Activated CD4-positive, alpha-beta T cell treated with anti-CD3 and anti-CD28 coated beads for 36 hours (primary cell): ENCODE measurements around the gene SSH3. TPM values are rescaled to one million over a fixed set of nuclear protein-coding genes. Genes with fewer than 3 reads are reported as not detected.

Experiments
- ATAC-seq: fragments of 200-7000 bp; cut with Tn5 transposase; one replicate; pipeline ENCODE4 v1.10.0; 2021; ENCODE audit warnings: mild to moderate bottlenecking, moderate library complexity
- CTCF ChIA-PET: fragments of 350-600 bp; sonication (Branson Sonifier 250); formaldehyde crosslinking; loops from one replicate; lab custom pipeline; 2021; ENCODE audit warnings: antibody characterized with exemption; lab: Charles Lee
- POLR2A ChIA-PET: fragments of 350-600 bp; sonication (Branson Sonifier 250); formaldehyde crosslinking; loops from one replicate; lab custom pipeline; 2021; ENCODE audit warnings: antibody characterized with exemption, inconsistent platforms; lab: Charles Lee
- DNase-seq: peaks from one replicate; pipeline ENCODE4 v3.0.0-alpha.2; 2020
- H3K27ac Mint-ChIP-seq: one replicate; pipeline ENCODE4 v1.8.0; 2021; ENCODE audit warnings: mixed read lengths
- H3K27me3 Mint-ChIP-seq: one replicate; pipeline ENCODE4 v1.8.0; 2021; ENCODE audit warnings: mixed read lengths
- H3K36me3 Mint-ChIP-seq: one replicate; pipeline ENCODE4 v1.8.0; 2021; ENCODE audit warnings: low read depth, mixed read lengths
- H3K4me1 Mint-ChIP-seq: one replicate; pipeline ENCODE4 v1.8.0; 2021; ENCODE audit warnings: mixed read lengths
- H3K4me3 Mint-ChIP-seq: one replicate; pipeline ENCODE4 v1.8.0; 2021; ENCODE audit warnings: mild to moderate bottlenecking, moderate library complexity, mixed read lengths
- H3K9me3 Mint-ChIP-seq: one replicate; pipeline ENCODE4 v1.8.0; 2021; ENCODE audit warnings: low read depth, mixed read lengths
- intact Hi-C, 2 experiments: fragments of 100-400 bp; cut with DNase I in 1 of 2; cut with micrococcal nuclease in 1 of 2; formaldehyde crosslinking; loops; one replicate each; pipeline versions ENCODE4 v1.14.2 to v1.15.1; 2022 to 2024; cut with DNase I, micrococcal nuclease
- total RNA-seq, 2 experiments: library from RNA; stranded (reverse); gene quantifications; one replicate each; pipeline ENCODE4 v1.2.3, GENCODE V29; 2021

The SSH3 gene
- total RNA-seq, 2 experiments from 2014 or later: 6.0 to 11.1 TPM

DNA sequence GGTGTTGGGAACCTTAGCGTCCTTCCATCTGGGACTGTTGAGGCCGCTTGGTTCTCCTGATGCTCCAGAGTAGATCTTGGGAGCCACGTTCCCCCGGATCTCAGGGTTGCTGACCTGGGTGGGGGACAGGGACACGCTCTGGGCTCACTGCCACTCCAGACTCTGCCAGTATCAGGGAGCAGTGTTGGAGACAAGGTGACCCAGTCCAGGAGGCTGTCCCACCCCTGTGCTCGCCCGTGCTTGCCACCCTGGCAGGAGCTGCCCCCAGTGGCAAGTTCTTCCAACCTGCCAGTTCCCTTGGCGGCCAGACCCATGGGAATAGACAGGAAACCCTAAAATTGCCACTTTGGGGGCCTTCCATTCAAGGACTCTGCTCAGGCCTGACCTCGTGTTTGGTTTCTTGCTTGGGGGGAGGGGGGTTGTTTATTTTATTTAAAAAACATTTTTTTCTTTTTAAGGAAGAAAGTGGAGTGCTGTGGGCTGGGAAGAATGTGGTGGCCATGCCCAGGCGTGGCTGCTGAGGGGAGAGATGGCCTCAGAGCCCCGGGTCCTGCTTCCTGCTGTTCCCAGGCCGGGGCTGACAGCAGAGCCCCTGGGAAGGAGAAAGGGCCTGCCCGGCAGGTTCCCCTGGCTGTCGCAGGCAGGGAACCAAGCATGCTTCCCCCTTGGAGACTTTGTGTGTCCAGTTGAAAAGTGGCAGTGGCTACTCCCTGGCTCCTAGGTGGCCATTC lies 29.9 kb upstream of the SSH3 start:
- Mint-ChIP-seq H3K27ac (peak overlapping the region; percentile 99), H3K4me1 (peaks cover 90% of the 10 kb centered on the region), H3K27me3 (no peaks in the 10 kb centered on the region), H3K9me3 (no peaks in the 10 kb centered on the region), H3K4me3 (peak overlapping the region; percentile 98), H3K36me3 (peaks cover 69% of the 10 kb centered on the region)
- ATAC-seq (no peak), DNase-seq (peak; percentile 18)
- CTCF ChIA-PET: interaction anchor here (0.6 to 2.5 kb wide), 5 partner anchors 9 to 109 kb away, joined by 3 to 10 read pairs (median 5); no protein-coding TSS in a partner anchor
- intact Hi-C loops: loop anchor here in 1 of 2 experiments (5.0 kb wide), 2 partner anchors 129 to 214 kb away; partner anchors contain the start of genes PPP1CA and TBC1D10C
- POLR2A ChIA-PET: no interaction called here

DNA sequence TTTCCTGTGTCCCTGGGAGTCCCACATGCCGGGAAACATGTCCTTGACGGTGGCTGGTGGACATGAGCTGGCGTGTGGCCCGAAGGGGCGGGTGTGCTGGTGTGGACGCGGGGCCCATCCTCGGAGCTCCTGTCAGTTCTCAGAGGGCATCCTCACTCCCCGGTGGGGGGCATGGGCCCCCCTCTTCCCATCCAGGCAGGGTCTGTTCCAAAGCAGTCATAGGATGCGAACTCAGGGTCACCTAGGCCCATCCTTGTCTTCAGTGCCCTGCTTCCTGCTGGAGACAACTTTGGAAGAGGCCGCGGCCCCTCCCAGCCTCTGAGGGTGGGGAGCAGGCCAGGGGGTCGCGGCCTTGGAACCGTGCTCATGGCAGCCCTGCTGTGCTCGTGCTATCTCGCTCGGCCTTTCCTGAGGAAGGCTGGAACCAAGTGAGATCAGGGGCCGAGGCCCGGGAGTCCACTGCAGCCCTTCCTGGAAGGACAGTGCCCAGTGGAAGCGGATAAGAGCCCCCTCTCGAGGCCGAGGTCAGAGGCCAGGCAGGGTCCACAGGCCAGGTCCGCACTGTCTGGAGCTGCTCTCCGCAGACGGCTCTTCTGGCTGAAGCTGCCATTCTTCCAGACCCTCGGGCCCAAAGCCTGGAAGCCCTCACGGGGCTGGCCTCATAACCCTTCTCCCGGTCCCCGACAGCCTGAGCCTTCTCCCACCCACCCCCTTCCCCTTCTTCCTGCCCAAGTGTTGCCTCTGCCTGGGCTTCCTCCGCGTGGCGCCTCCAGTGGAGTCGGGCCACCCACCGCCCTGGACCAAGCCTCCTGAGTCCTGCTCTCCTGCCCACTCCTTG lies 28.3 kb upstream of the SSH3 start:
- DNase-seq (peak; percentile 28), ATAC-seq (no peak)
- intact Hi-C loops: loop anchor here in 1 of 2 experiments (5.0 kb wide), 2 partner anchors 127 to 212 kb away; partner anchors contain the start of genes PPP1CA and TBC1D10C
- no peaks in the 10 kb centered on the region for H3K9me3 Mint-ChIP-seq
- peak overlapping the region; percentile 99 for H3K27ac Mint-ChIP-seq
- peak overlapping the region; percentile 21 for H3K4me3 Mint-ChIP-seq
- peaks cover 65% of the 10 kb centered on the region for H3K36me3 Mint-ChIP-seq
- H3K27me3 Mint-ChIP-seq: no peaks in the 10 kb centered on the region
- ChIA-PET POLR2A (no interaction called here), CTCF (interaction anchor here (0.6 to 1.4 kb wide), 3 partner anchors 13 to 148 kb away, joined by 3 read pairs; no protein-coding TSS in a partner anchor)
- H3K4me1 Mint-ChIP-seq: peaks cover 89% of the 10 kb centered on the region

DNA sequence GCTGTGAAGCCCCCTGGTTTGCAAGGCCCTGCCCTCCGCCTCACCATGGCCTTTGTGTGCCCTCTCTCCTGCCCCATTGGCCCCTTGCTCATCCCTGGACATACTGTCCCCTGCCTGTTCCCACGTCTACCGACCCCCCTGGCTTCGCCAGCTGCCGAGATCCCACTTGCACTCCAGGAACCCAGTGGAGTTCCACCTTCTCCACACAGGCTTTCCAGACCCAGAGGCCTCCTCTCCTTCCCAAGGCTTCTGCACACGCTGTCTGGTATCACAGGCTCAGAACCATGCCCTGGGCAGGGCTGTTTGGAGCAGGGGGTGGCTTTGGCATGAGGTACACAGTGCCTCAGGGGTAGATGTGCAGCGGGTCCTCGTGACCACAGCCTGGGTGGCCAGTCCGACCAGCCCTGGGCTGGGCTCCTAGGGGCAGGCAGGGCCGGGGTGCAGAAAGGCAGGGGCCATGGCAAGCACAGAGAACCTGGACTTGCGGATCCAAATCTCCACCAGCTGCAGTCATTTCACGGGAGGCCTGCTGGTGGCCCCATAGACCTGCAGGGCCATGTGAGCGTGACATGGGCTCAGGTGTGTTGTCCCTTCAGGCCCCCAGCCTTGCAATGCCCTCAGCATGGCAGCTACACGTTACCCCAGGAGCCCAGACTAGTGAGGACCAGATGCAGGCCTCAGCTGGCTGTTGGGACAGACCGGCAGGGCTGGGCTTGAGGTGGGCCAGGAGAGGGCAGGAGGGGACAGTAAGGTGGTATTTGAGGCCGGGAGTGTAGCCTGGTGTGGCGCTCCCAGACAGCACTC lies 27.5 kb upstream of the SSH3 start:
- DNase-seq (peak; percentile 59), ATAC-seq (no peak)
- Mint-ChIP-seq H3K4me3 (peak overlapping the region; percentile 76), H3K9me3 (no peaks in the 10 kb centered on the region), H3K27me3 (no peaks in the 10 kb centered on the region), H3K4me1 (peaks cover 83% of the 10 kb centered on the region), H3K27ac (peak overlapping the region; percentile 99), H3K36me3 (peaks cover 64% of the 10 kb centered on the region)
- ChIA-PET POLR2A (interaction anchor here (1.1 to 2.6 kb wide), 2 partner anchors 12 to 42 kb away, joined by 3 to 16 read pairs; partner anchors contain the start of gene ANKRD13D), CTCF (interaction anchor here (1.4 to 2.3 kb wide), 2 partner anchors 42 to 107 kb away, joined by 3 to 11 read pairs; no protein-coding TSS in a partner anchor)
- intact Hi-C loops: no loop called here

DNA sequence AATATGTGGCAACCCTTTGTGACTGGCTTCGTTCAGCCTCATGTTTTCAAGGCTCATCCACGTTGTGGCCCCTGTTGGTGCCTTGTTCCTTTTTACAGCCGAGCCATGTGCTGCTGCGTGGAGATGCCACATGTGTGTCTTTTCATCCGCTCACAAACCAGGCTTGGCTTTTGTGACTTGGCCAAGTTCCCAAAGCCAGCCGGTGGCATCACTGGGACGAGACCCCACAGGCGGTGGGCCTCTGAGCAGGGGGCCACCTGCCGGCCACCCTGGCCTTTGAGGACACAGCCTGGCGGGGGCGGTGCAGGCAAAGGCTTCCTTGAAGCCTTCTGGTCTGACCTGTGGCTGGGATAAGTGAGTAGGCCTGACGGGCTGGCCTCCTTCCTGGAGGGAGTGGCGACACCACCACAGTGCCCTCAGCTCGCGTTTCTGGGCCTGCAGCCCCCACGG lies 26.5 kb upstream of the SSH3 start:
- ChIA-PET CTCF (interaction anchor here (0.5 to 2.3 kb wide), 4 partner anchors 9 to 41 kb away, joined by 3 to 15 read pairs (median 7); no protein-coding TSS in a partner anchor), POLR2A (interaction anchor here (0.9 to 2.6 kb wide), 6 partner anchors 9 to 41 kb away, joined by 3 to 16 read pairs (median 6); partner anchors contain the start of gene ANKRD13D)
- ATAC-seq (peak; percentile 33), DNase-seq (peak; percentile 72)
- intact Hi-C loops: loop anchor here (1.0 kb wide), 3 partner anchors 9 to 40 kb away; no protein-coding TSS in a partner anchor
- peaks cover 57% of the 10 kb centered on the region for H3K36me3 Mint-ChIP-seq
- H3K27me3 Mint-ChIP-seq: no peaks in the 10 kb centered on the region
- H3K27ac Mint-ChIP-seq: peak overlapping the region; percentile 99
- H3K4me1 Mint-ChIP-seq: peaks cover 73% of the 10 kb centered on the region
- no peaks in the 10 kb centered on the region for H3K9me3 Mint-ChIP-seq
- peak overlapping the region; percentile 76 for H3K4me3 Mint-ChIP-seq

DNA sequence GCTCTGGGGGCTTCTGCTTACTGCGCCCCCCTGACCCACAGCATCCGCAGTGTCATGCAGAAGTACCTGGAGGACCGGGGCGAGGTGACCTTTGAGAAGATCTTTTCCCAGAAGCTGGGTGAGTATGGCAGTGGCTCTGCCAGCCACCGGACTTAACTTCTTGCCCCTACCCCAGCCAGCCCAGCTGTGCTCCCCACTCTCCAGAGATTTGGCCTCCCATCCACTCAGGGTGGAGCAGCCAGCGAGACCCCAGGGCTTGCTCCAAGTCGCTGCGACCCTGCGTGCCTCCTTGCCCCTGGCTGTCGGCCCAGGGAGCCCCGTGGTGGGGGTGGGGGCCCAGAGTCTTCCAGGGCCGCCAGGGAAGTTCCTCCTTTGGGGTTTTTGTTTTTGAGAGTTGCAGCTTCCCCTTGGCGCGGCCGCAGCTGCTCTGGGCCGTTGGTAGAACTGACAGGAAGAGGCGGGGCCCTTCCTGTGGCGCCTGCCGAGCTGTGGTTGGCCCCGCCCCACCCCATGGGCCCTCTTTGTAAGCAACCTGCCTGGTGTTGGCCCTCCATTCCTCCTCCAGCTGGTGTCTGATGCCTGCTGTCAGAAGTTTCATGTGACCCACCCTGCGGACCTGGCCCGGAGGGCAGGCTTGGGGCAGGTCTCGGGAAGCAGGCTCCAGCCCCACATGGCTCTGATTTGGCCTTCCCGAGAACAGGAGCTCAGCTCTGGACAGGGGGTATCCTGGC lies 25.9 kb upstream of the SSH3 start:
- H3K4me1 Mint-ChIP-seq: peaks cover 68% of the 10 kb centered on the region
- intact Hi-C loops: loop anchor here (1.0 kb wide), 3 partner anchors 9 to 40 kb away; no protein-coding TSS in a partner anchor
- ChIA-PET CTCF (interaction anchor here (0.5 to 2.3 kb wide), 9 partner anchors 9 to 105 kb away, joined by 3 to 15 read pairs (median 5); no protein-coding TSS in a partner anchor), POLR2A (interaction anchor here (0.6 to 2.6 kb wide), 10 partner anchors 8 to 100 kb away, joined by 3 to 16 read pairs (median 4); partner anchors contain the start of gene ANKRD13D)
- no peaks in the 10 kb centered on the region for H3K27me3 Mint-ChIP-seq
- DNase-seq: peak; percentile 95
- ATAC-seq: peak; percentile 88
- no peaks in the 10 kb centered on the region for H3K9me3 Mint-ChIP-seq
- H3K4me3 Mint-ChIP-seq: peak overlapping the region; percentile 76
- peaks cover 55% of the 10 kb centered on the region for H3K36me3 Mint-ChIP-seq
- peak overlapping the region; percentile 99 for H3K27ac Mint-ChIP-seq

DNA sequence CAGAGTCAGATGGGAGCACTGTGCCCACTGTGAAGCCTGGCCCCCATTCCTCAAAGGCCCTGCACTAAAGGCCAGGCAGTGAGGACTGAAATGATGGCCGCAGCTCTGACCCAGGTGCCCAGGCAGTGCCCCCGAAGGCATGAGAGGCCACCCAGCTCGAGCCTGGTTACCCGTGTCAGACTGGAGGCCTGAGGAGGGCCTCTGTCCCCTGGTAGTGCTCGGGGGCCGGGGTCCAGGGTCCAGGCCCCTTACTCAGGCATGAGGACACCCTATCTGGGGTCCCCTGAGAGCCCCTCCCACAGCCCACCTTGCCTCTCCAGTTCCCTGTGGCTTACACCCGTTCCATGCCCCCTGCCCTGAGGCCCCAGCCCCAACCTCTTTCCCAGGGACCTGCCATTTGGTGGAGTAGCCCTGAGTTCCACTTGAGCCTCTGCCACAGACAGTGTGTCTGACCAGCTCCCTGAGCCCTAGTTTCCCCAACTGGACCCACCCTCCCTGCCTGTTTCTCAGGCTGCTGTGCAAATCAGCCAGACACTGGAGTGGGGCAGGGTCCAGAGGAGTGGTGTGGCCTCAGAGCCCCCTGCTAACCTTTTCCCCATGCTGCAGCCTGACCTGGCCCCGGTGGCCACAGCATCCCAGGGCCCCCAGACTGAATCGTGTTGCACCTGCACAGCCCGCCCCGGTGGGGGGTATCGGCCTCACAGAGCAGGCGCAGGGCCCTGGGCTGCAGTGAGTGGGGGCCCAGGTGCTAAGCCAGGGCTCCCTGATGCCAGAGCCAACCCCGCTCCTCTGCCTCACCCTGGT lies 25.0 kb upstream of the SSH3 start:
- ChIA-PET POLR2A (interaction anchor here (0.7 to 2.6 kb wide), 8 partner anchors 9 to 39 kb away, joined by 3 to 16 read pairs (median 4); partner anchors contain the start of gene ANKRD13D), CTCF (interaction anchor here (0.7 to 2.3 kb wide), 9 partner anchors 10 to 79 kb away, joined by 3 to 15 read pairs (median 5); no protein-coding TSS in a partner anchor)
- H3K36me3 Mint-ChIP-seq: peaks cover 57% of the 10 kb centered on the region
- DNase-seq (peak; percentile 3), ATAC-seq (no peak)
- H3K27me3 Mint-ChIP-seq: no peaks in the 10 kb centered on the region
- no peaks in the 10 kb centered on the region for H3K9me3 Mint-ChIP-seq
- peak overlapping the region; percentile 76 for H3K4me3 Mint-ChIP-seq
- H3K4me1 Mint-ChIP-seq: peaks cover 62% of the 10 kb centered on the region
- peak overlapping the region; percentile 99 for H3K27ac Mint-ChIP-seq
- intact Hi-C loops: no loop called here

DNA sequence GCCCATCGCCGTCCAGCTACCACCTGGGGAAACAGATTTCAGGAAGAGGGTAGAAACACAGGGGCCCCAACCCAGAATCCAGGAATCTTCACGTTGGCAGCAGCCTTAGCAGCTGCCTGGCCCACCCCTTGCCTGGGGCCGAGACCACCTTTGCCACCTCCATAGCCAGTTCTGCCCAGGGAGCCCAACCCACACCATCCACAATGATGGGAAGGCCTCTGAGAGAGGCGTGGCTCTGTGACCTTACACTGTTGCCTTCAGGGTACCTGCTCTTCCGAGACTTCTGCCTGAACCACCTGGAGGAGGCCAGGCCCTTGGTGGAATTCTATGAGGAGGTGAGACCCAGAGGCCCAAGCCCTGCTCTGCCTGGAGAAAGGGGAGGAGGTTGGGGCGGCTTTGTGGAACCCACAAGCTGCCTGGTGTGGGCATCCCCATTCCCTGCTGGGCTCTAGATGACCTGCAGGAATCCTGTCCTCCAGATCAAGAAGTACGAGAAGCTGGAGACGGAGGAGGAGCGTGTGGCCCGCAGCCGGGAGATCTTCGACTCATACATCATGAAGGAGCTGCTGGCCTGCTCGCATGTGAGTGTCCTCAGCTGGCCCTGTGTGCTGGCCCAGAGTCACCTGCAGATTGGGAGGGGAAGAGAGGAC lies 24.3 kb upstream of the SSH3 start:
- peaks cover 55% of the 10 kb centered on the region for H3K4me1 Mint-ChIP-seq
- ChIA-PET POLR2A (no interaction called here), CTCF (interaction anchor here (0.7 to 2.0 kb wide), 4 partner anchors 8 to 78 kb away, joined by 4 to 15 read pairs (median 5); no protein-coding TSS in a partner anchor)

DNA sequence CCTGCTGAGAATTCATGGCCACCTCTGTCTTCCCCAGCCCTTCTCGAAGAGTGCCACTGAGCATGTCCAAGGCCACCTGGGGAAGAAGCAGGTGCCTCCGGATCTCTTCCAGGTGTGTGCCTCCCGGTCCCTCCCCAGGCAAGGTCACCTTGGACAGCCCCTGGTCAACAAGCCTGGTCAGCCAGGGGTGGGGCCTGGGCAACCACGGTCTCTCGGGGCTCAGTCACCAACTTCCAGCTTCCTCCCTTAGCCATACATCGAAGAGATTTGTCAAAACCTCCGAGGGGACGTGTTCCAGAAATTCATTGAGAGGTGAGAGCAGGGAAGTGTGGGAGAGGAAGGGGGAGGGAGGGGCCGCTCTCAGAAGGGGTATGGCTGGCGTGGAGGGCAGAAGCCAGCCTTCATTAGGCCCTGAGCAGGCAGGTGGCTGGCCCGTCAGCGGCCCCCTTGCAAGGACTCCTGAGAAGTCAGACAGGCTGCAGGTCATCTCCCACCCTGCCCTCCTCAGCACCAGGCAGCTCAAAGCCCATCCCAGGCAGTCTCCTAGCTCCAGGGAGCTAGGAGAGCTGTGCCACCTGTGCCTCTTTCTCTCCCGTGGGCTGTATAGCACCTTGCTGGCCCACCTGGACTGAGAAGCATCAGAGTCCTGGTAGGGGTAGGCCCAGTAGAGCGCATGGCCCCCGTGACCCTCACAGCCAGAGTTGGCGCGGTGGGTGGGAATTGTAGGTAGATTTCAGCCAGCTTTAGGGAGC lies 23.6 kb upstream of the SSH3 start:
- Mint-ChIP-seq H3K4me1 (peaks cover 49% of the 10 kb centered on the region), H3K36me3 (peaks cover 60% of the 10 kb centered on the region), H3K9me3 (no peaks in the 10 kb centered on the region), H3K4me3 (no peak overlapping the region), H3K27ac (peak overlapping the region; percentile 99), H3K27me3 (no peaks in the 10 kb centered on the region)
- intact Hi-C loops: no loop called here
- ATAC-seq (no peak), DNase-seq (peak; percentile 4)
- ChIA-PET POLR2A (no interaction called here), CTCF (interaction anchor here (0.7 kb wide), 1 partner anchor 8 kb away, joined by 4 read pairs; no protein-coding TSS in a partner anchor)

More for the DNA sequence above, 24.3 kb upstream of the SSH3 start:
- Mint-ChIP-seq H3K4me3 (peak overlapping the region; percentile 43), H3K9me3 (no peaks in the 10 kb centered on the region), H3K27ac (peak overlapping the region; percentile 99), H3K36me3 (peaks cover 61% of the 10 kb centered on the region), H3K27me3 (no peaks in the 10 kb centered on the region)
- intact Hi-C loops: no loop called here
- ATAC-seq (no peak), DNase-seq (peak; percentile 3)
